GM12878 (cell line): ENCODE results near the gene LRRC3B. TPM values are rescaled to one million over a fixed set of nuclear protein-coding genes. Genes with fewer than 3 reads are reported as not detected.

Experiments
- ATAC-seq: fragments of 200-7000 bp; cut with Tn5 transposase; 3 replicates; pipeline ENCODE4 v1.9.1; 2020; ENCODE audit warnings: mild to moderate bottlenecking, moderate library complexity
- BruUV-seq: library from RNA; stranded (reverse); fragments of 400-500 nt; replicated peaks from 2 replicates; lab custom pipeline; 2021; lab: Mats Ljungman, UMichigan
- CTCF ChIA-PET: fragments of 300-600 bp; sonication (Branson Sonifier 250); formaldehyde crosslinking; extraction: SDS; loops from one replicate; lab custom pipeline; 2021; ENCODE audit warnings: inconsistent platforms; lab: Yijun Ruan, JAX
- POLR2A ChIA-PET: fragments of 350-600 bp; formaldehyde crosslinking; extraction: SDS; loops from one replicate; lab custom pipeline; 2021; ENCODE audit warnings: inconsistent platforms; lab: Charles Lee
- RAD21 ChIA-PET: fragments of 300-600 bp; sonication (Branson Sonifier 250); formaldehyde crosslinking; loops from one replicate; lab custom pipeline; 2023; ENCODE audit warnings: antibody characterized with exemption; ENCODE audit not compliant: unreplicated experiment; lab: Charles Lee
- SMC1A ChIA-PET: fragments of 300-600 bp; sonication (Branson Sonifier 250); formaldehyde crosslinking; loops from one replicate; lab custom pipeline; 2023; ENCODE audit not compliant: unreplicated experiment, uncharacterized antibody; lab: Charles Lee
- DNase-seq: peaks from one replicate; pipeline ENCODE4 v3.0.0-alpha.2; 2011; ENCODE audit warnings: low read depth, low spot score
- FAIRE-seq: peaks from 3 replicates; lab custom pipeline; 2011; peaks lifted over from hg19 to GRCh38; lab: Jason Lieb, UNC
- H2AFZ ChIP-seq: 2 replicates; pipeline ENCODE4 v1.6.0; 2011; ENCODE audit warnings: low read depth, low read length, control low read depth; ENCODE audit not compliant: control insufficient read depth
- H3K27ac ChIP-seq: 2 replicates; pipeline ENCODE4 v1.5.1; 2011; ENCODE audit warnings: control low read depth; ENCODE audit not compliant: control insufficient read depth, insufficient read depth
- H3K27me3 ChIP-seq, 2 experiments: replicated peaks in 1 of 2; 2 replicates each; pipeline versions ENCODE4 v1.6.0 to v1.6.1; 2011; ENCODE audit warnings: low read length in 1 of 2; ENCODE audit not compliant: control insufficient read depth in 2 of 2, insufficient read depth in 2 of 2
- H3K36me3 ChIP-seq, 2 experiments: 2 replicates each; pipeline ENCODE4 v1.5.1; 2011; ENCODE audit warnings: low read length in 1 of 2; ENCODE audit not compliant: control insufficient read depth in 2 of 2, insufficient read depth in 2 of 2
- H3K4me1 ChIP-seq: 2 replicates; pipeline ENCODE4 v1.6.1; 2011; ENCODE audit warnings: mild to moderate bottlenecking, low read length, moderate library complexity, mixed read lengths; ENCODE audit not compliant: control insufficient read depth, insufficient read depth
- H3K4me2 ChIP-seq: 2 replicates; pipeline ENCODE4 v1.6.0; 2011; ENCODE audit warnings: control low read depth; ENCODE audit not compliant: control insufficient read depth, insufficient read depth
- H3K4me3 ChIP-seq: fragments of 200-600 bp; sonication (generic); 2 replicates; pipeline ENCODE4 v1.5.1; 2016
- H3K79me2 ChIP-seq: 2 replicates; pipeline ENCODE4 v1.6.0; 2011; ENCODE audit warnings: low read length; ENCODE audit not compliant: control insufficient read depth, insufficient read depth
- H3K9ac ChIP-seq: 2 replicates; pipeline ENCODE4 v1.8.0; 2011; ENCODE audit warnings: low read length, control low read depth, mixed read lengths; ENCODE audit not compliant: control insufficient read depth, insufficient read depth
- H3K9me3 ChIP-seq: replicated peaks from 3 replicates; pipeline ENCODE4 v1.5.1; 2011; ENCODE audit warnings: mild to moderate bottlenecking, low read length; ENCODE audit not compliant: control insufficient read depth, insufficient read depth
- H4K20me1 ChIP-seq: 2 replicates; pipeline ENCODE4 v1.6.0; 2011; ENCODE audit not compliant: control insufficient read depth, insufficient read depth
- BHLHE40 ChIP-seq, 2 experiments: fragments of 450-650 bp in 1 of 2; IDR thresholded peaks; 2 replicates each; pipeline ENCODE4 v1.6.1; 2011 to 2017; ENCODE audit warnings: low read depth in 2 of 2, borderline replicate concordance in 1 of 2, improper control_type of control experiment in 1 of 2, low read length in 1 of 2, mild to moderate bottlenecking in 1 of 2
- CTCF ChIP-seq, 3 experiments: IDR thresholded peaks in 2 of 3; conservative IDR thresholded peaks in 1 of 3; 2 replicates each; pipeline ENCODE4 v1.5.1; 2011; ENCODE audit warnings: low read depth in 3 of 3, low read length in 3 of 3, mild to moderate bottlenecking in 3 of 3, control low read depth in 2 of 3, moderate library complexity in 2 of 3, inconsistent platforms in 1 of 3, mixed read lengths in 1 of 3; ENCODE audit not compliant: control insufficient read depth in 2 of 3, insufficient read depth in 1 of 3; ENCODE audit errors: extremely low read depth in 1 of 3
- EGR1 ChIP-seq, 2 experiments: IDR thresholded peaks; 1 replicate in 1 of 2; 2 replicates in 1 of 2; pipeline ENCODE4 v1.6.1; 2011 to 2012; ENCODE audit warnings: low read depth in 2 of 2, low read length in 2 of 2, borderline replicate concordance in 1 of 2, mild to moderate bottlenecking in 1 of 2, moderate library complexity in 1 of 2
- ETV6 ChIP-seq, 2 experiments: fragments of 450-650 bp in 1 of 2; IDR thresholded peaks in 1 of 2; conservative IDR thresholded peaks in 1 of 2; 2 replicates each; pipeline ENCODE4 v1.6.1; 2014; ENCODE audit warnings: antibody characterized with exemption in 1 of 2, borderline replicate concordance in 1 of 2, low read depth in 1 of 2, mild to moderate bottlenecking in 1 of 2, moderate library complexity in 1 of 2
- FOXK2 ChIP-seq: fragments of 450-650 bp; IDR thresholded peaks from 2 replicates; pipeline ENCODE4 v1.6.1; 2017; ENCODE audit warnings: mild to moderate bottlenecking, moderate library complexity
- FOXM1 ChIP-seq: IDR thresholded peaks from 2 replicates; pipeline ENCODE4 v1.6.1; 2012; ENCODE audit warnings: low read depth, mild to moderate bottlenecking, inconsistent platforms, low read length, moderate library complexity
- HCFC1 ChIP-seq: fragments of 150-350 bp; IDR thresholded peaks from 2 replicates; pipeline ENCODE4 v1.6.1; 2014; ENCODE audit warnings: low read length
- HDAC2 ChIP-seq: fragments of 200-600 bp; sonication (generic); IDR thresholded peaks from 2 replicates; pipeline ENCODE4 v1.6.1; 2017
- IKZF2 ChIP-seq, 2 experiments: fragments of 450-650 bp; IDR thresholded peaks; 2 replicates each; pipeline ENCODE4 v1.6.1; 2017; ENCODE audit warnings: mild to moderate bottlenecking in 2 of 2, moderate library complexity in 2 of 2
- MYB ChIP-seq: fragments of 150-350 bp; IDR thresholded peaks from 2 replicates; pipeline ENCODE4 v1.6.1; 2014; ENCODE audit warnings: mild to moderate bottlenecking, low read depth, low read length, borderline replicate concordance
- RAD21 ChIP-seq: IDR thresholded peaks from 2 replicates; pipeline ENCODE4 v1.6.1; 2011; ENCODE audit warnings: mild to moderate bottlenecking, low read depth, low read length, moderate library complexity; ENCODE audit not compliant: insufficient read depth
- STAT1 ChIP-seq: fragments of 450-650 bp; conservative IDR thresholded peaks from 2 replicates; pipeline ENCODE4 v1.6.1; 2014; ENCODE audit warnings: antibody characterized with exemption, mild to moderate bottlenecking
- TCF7 ChIP-seq: IDR thresholded peaks from 2 replicates; pipeline ENCODE4 v1.6.1; 2014; ENCODE audit warnings: antibody characterized with exemption, borderline replicate concordance
- ZNF207 ChIP-seq: fragments of 450-650 bp; IDR thresholded peaks from 2 replicates; pipeline ENCODE4 v1.6.1; 2014; ENCODE audit warnings: antibody characterized with exemption, mild to moderate bottlenecking, borderline replicate concordance
- WGBS: methylation state at CpG from one replicate; pipeline ENCODE4 v1.1.6; 2016; ENCODE audit warnings: low lambda C conversion rate; ENCODE audit not compliant: insufficient replicate concordance, insufficient coverage; ENCODE audit errors: missing lambda C conversion rate; 5-methylcytosine and 5-hydroxymethylcytosine counted together
- in situ Hi-C: fragments of 300-500 bp; cut with MboI; formaldehyde crosslinking; loops from 9 replicates; pipeline ENCODE4 v1.14.3; 2018; ENCODE audit warnings: mixed read lengths
- intact Hi-C: fragments of 100-400 bp; cut with micrococcal nuclease; formaldehyde crosslinking; loops from one replicate; pipeline ENCODE4 v1.14.2; 2022; ENCODE audit not compliant: unreplicated experiment
- polyA plus RNA-seq, 11 experiments: library from polyadenylated mRNA; depleted of rRNA in 4 of 11; unstranded in 6 of 11; stranded (reverse) in 5 of 11; fragments of >200 nt; fragmentation: Nextera tagmentation in 4 of 11; fragmentation: Illumina TruSeq in 1 of 11; extraction: Ambion mirVana in 4 of 11; extraction: Trizol in 1 of 11; gene quantifications; 1 replicate in 1 of 11; 2 replicates in 10 of 11; pipeline versions ENCODE4 v1.2.1 to v1.2.3, GENCODE V29; 2011 to 2016; ENCODE audit warnings: inconsistent platforms in 2 of 11, missing spikeins in 2 of 11, low read depth in 1 of 11
- total RNA-seq, 4 experiments: library from RNA; depleted of rRNA in 3 of 4; stranded (reverse); fragments of >200 nt in 3 of 4; fragmentation: Illumina TruSeq in 1 of 4; extraction: Trizol in 1 of 4; gene quantifications; 2 replicates each; pipeline versions ENCODE4 v1.2.1 to v1.2.3, GENCODE V29; 2013 to 2021
- TF ChIP-seq, protein P1 (sequence below): fragments of 450-650 bp; conservative IDR thresholded peaks from 2 replicates; pipeline ENCODE4 v1.6.1; 2017; ENCODE audit warnings: mild to moderate bottlenecking, moderate library complexity
- TF ChIP-seq, protein P2 (sequence below): fragments of 450-650 bp; IDR thresholded peaks from 2 replicates; pipeline ENCODE4 v1.6.1; 2016; ENCODE audit warnings: mild to moderate bottlenecking
- TF ChIP-seq, protein P3 (sequence below): fragments of 450-650 bp; IDR thresholded peaks from 2 replicates; pipeline ENCODE4 v1.6.1; 2017; ENCODE audit warnings: antibody characterized with exemption, mild to moderate bottlenecking, moderate library complexity

The LRRC3B gene
- total and polyA plus RNA-seq, 10 of the 15 experiments (the other 5 are each of a cell fraction or from before 2014, with no cell fraction given), result not detected

DNA sequence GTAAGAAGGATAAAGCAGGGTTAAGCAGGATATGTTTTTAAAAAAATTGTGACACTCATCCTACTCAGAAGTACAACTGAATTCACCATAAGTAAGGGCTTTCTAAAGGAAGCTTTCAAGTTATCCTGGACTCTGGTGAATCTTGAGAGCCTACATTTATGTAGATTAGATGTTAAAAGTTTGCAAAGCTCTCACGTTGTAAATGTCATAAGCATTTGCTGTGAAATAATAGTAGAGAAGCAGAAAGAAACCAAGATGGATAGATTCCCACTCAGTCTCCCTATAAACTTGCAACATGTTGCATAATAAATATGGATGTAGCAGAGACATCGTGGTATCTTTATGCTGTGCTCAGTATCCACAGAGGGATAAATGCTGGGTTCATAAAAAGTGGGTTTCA, 77.0 kb downstream of the LRRC3B start:
- DNase-seq (no peak), ATAC-seq (no peak), FAIRE-seq (no peak)
- Histone ChIP-seq H3K9me3 (no peaks in the 10 kb centered on the region), H3K36me3 (no peaks in the 10 kb centered on the region), H3K4me2 (no peak overlapping the region), H3K27me3 (no peaks in the 10 kb centered on the region), H2AFZ (no peak overlapping the region), H3K4me3 (no peak overlapping the region), H3K27ac (no peak overlapping the region), H4K20me1 (no peaks in the 10 kb centered on the region), H3K9ac (no peak overlapping the region), H3K79me2 (no peaks in the 10 kb centered on the region), H3K4me1 (no peaks in the 10 kb centered on the region)
- SMC1A ChIA-PET, result no interaction called here
- BruUV-seq, result no TSS peak
- in situ Hi-C loops (no loop called here), intact Hi-C loops (no loop called here)
- CTCF ChIA-PET, result interaction anchor here (5.3 kb wide), 1 partner anchor 13 kb away, joined by 26 read pairs; no protein-coding TSS in a partner anchor
- WGBS, result 2% methylated on average over 2 of the region's 2 CpGs
- POLR2A ChIA-PET, result no interaction called here
- RAD21 ChIA-PET, result no interaction called here
- TF ChIP-seq CTCF (IDR thresholded peaks at IDR 0.05 in 2 of 3, conservative IDR thresholded peaks at IDR 0.05 in 1 of 3; ENCODE audit: control insufficient read depth in 2 of 3, extremely low read depth in 1 of 3, insufficient read depth in 1 of 3, low read depth in 3 of 3, low read length in 3 of 3), result no peak
- TF ChIP-seq MYB, result no peak
- TF ChIP-seq ZNF207, result no peak
- no peak for TF ChIP-seq BHLHE40 (IDR thresholded peaks at IDR 0.05; ENCODE audit: borderline replicate concordance in 1 of 2, low read depth in 2 of 2, low read length in 1 of 2)
- TF ChIP-seq, protein P1, sequence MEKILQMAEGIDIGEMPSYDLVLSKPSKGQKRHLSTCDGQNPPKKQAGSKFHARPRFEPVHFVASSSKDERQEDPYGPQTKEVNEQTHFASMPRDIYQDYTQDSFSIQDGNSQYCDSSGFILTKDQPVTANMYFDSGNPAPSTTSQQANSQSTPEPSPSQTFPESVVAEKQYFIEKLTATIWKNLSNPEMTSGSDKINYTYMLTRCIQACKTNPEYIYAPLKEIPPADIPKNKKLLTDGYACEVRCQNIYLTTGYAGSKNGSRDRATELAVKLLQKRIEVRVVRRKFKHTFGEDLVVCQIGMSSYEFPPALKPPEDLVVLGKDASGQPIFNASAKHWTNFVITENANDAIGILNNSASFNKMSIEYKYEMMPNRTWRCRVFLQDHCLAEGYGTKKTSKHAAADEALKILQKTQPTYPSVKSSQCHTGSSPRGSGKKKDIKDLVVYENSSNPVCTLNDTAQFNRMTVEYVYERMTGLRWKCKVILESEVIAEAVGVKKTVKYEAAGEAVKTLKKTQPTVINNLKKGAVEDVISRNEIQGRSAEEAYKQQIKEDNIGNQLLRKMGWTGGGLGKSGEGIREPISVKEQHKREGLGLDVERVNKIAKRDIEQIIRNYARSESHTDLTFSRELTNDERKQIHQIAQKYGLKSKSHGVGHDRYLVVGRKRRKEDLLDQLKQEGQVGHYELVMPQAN, result no peak
- TF ChIP-seq, protein P2, sequence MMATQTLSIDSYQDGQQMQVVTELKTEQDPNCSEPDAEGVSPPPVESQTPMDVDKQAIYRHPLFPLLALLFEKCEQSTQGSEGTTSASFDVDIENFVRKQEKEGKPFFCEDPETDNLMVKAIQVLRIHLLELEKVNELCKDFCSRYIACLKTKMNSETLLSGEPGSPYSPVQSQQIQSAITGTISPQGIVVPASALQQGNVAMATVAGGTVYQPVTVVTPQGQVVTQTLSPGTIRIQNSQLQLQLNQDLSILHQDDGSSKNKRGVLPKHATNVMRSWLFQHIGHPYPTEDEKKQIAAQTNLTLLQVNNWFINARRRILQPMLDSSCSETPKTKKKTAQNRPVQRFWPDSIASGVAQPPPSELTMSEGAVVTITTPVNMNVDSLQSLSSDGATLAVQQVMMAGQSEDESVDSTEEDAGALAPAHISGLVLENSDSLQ, result no peak
- TF ChIP-seq TCF7, result no peak
- TF ChIP-seq HDAC2, result no peak
- no peak for TF ChIP-seq FOXK2
- no peak for TF ChIP-seq FOXM1
- no peak for TF ChIP-seq HCFC1
- TF ChIP-seq, protein P3, sequence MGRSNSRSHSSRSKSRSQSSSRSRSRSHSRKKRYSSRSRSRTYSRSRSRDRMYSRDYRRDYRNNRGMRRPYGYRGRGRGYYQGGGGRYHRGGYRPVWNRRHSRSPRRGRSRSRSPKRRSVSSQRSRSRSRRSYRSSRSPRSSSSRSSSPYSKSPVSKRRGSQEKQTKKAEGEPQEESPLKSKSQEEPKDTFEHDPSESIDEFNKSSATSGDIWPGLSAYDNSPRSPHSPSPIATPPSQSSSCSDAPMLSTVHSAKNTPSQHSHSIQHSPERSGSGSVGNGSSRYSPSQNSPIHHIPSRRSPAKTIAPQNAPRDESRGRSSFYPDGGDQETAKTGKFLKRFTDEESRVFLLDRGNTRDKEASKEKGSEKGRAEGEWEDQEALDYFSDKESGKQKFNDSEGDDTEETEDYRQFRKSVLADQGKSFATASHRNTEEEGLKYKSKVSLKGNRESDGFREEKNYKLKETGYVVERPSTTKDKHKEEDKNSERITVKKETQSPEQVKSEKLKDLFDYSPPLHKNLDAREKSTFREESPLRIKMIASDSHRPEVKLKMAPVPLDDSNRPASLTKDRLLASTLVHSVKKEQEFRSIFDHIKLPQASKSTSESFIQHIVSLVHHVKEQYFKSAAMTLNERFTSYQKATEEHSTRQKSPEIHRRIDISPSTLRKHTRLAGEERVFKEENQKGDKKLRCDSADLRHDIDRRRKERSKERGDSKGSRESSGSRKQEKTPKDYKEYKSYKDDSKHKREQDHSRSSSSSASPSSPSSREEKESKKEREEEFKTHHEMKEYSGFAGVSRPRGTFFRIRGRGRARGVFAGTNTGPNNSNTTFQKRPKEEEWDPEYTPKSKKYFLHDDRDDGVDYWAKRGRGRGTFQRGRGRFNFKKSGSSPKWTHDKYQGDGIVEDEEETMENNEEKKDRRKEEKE, result no peak
- TF ChIP-seq IKZF2 (IDR thresholded peaks at IDR 0.05), result no peak
- no peak for TF ChIP-seq STAT1
- TF ChIP-seq RAD21, result no peak
- TF ChIP-seq EGR1 (IDR thresholded peaks at IDR 0.05; ENCODE audit: borderline replicate concordance in 1 of 2, low read depth in 2 of 2, low read length in 2 of 2), result no peak
- no peak for TF ChIP-seq ETV6 (conservative IDR thresholded peaks at IDR 0.05 in 1 of 2, IDR thresholded peaks at IDR 0.05 in 1 of 2; ENCODE audit: borderline replicate concordance in 1 of 2, low read depth in 1 of 2)
